Mammary epithelial cell (primary cell): ENCODE measurements around the gene SCUBE1.

Source experiments
- EZH2 ChIP-seq: IDR thresholded peaks from 2 replicates; pipeline ENCODE4 v1.6.1; 2012; ENCODE audit warnings: low read length, inconsistent platforms, borderline replicate concordance
- TF ChIP-seq, protein P1 (sequence below), 2 donors: IDR thresholded peaks in 1 of 2; conservative IDR thresholded peaks in 1 of 2; 2 replicates each; pipeline ENCODE4 v1.5.1; 2011 to 2012; ENCODE audit warnings: inconsistent platforms in 2 of 2, low read length in 2 of 2, mild to moderate bottlenecking in 2 of 2, control low read depth in 1 of 2, low read depth in 1 of 2; ENCODE audit not compliant: insufficient read depth in 1 of 2; ENCODE audit errors: extremely low read depth in 1 of 2

DNA sequence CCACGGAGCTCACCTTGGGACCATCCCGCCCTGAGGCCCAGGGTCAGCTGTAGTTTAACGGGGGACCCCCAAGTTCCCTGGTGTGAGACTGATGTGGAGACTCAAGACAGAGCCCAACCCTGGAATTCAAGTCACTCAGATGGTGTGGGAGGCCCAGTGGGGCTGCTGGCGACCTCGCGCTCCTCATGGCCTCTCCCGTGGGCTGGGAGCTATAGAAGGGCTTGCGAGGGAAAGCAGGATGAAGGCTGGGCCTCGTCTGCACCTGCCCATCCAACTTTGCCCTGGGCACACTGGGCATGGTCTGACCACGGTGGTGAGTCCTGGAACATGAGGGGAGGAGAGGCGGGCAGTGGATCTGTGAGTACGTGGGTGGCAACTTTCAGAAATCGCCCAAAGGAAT, 142.6 kb downstream of the SCUBE1 start:
- TF ChIP-seq, protein P1, sequence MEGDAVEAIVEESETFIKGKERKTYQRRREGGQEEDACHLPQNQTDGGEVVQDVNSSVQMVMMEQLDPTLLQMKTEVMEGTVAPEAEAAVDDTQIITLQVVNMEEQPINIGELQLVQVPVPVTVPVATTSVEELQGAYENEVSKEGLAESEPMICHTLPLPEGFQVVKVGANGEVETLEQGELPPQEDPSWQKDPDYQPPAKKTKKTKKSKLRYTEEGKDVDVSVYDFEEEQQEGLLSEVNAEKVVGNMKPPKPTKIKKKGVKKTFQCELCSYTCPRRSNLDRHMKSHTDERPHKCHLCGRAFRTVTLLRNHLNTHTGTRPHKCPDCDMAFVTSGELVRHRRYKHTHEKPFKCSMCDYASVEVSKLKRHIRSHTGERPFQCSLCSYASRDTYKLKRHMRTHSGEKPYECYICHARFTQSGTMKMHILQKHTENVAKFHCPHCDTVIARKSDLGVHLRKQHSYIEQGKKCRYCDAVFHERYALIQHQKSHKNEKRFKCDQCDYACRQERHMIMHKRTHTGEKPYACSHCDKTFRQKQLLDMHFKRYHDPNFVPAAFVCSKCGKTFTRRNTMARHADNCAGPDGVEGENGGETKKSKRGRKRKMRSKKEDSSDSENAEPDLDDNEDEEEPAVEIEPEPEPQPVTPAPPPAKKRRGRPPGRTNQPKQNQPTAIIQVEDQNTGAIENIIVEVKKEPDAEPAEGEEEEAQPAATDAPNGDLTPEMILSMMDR (conservative IDR thresholded peaks at IDR 0.05 in 1 of 2, IDR thresholded peaks at IDR 0.05 in 1 of 2; ENCODE audit: extremely low read depth in 1 of 2, insufficient read depth in 1 of 2, low read depth in 1 of 2, low read length in 2 of 2): no peak
- no peak for TF ChIP-seq EZH2
